Osteoblast (primary cell): Measurements from ENCODE around the gene SMARCD2. TPM values are rescaled to one million over a fixed set of nuclear protein-coding genes. Genes with fewer than 3 reads are reported as not detected.
"Not testable (repeated sequence)": the region's sequence is repeated elsewhere in the genome, so short reads cannot be mapped to it uniquely, and the experiment has no call there.

Experiments
- DNase-seq: peaks from one replicate; pipeline ENCODE4 v3.0.0; 2011; ENCODE audit warnings: low spot score, mixed read lengths; ENCODE audit not compliant: insufficient read length; ENCODE audit errors: missing footprints
- H2AFZ ChIP-seq: 2 replicates; pipeline ENCODE4 v1.6.0; 2011; ENCODE audit warnings: mild to moderate bottlenecking, low read length
- H3K27ac ChIP-seq: 2 replicates; pipeline ENCODE4 v1.5.1; 2011; ENCODE audit warnings: mild to moderate bottlenecking, low read depth, low read length, moderate library complexity
- H3K27me3 ChIP-seq: 2 replicates; pipeline ENCODE4 v1.6.0; 2012; ENCODE audit warnings: mild to moderate bottlenecking, control low read depth, inconsistent platforms, low read length, moderate library complexity; ENCODE audit not compliant: insufficient read depth
- H3K36me3 ChIP-seq: 2 replicates; pipeline ENCODE4 v1.5.1; 2011; ENCODE audit warnings: mild to moderate bottlenecking, low read length, control low read depth, moderate library complexity; ENCODE audit not compliant: insufficient read depth
- H3K4me1 ChIP-seq: 2 replicates; pipeline ENCODE4 v1.5.1; 2011; ENCODE audit warnings: mild to moderate bottlenecking, low read length, control low read depth, moderate library complexity; ENCODE audit not compliant: insufficient read depth
- H3K4me2 ChIP-seq: 2 replicates; pipeline ENCODE4 v1.6.0; 2011; ENCODE audit warnings: mild to moderate bottlenecking, low read length; ENCODE audit not compliant: insufficient read depth
- H3K4me3 ChIP-seq: fragments of 200-600 bp; sonication (generic); 3 replicates; pipeline ENCODE4 v1.5.1; 2012; ENCODE audit warnings: mild to moderate bottlenecking, low read length, inconsistent platforms; ENCODE audit not compliant: insufficient read depth
- H3K79me2 ChIP-seq: 2 replicates; pipeline ENCODE4 v1.6.0; 2012; ENCODE audit warnings: mild to moderate bottlenecking, low read length, control low read depth, inconsistent platforms; ENCODE audit not compliant: insufficient read depth
- H3K9me3 ChIP-seq: 2 replicates; pipeline ENCODE4 v1.5.1; 2011; ENCODE audit warnings: low read depth, low read length, control low read depth
- H4K20me1 ChIP-seq: 2 replicates; pipeline ENCODE4 v1.6.0; 2012; ENCODE audit warnings: mild to moderate bottlenecking, low read length, control low read depth; ENCODE audit not compliant: insufficient read depth
- total RNA-seq: library from RNA; depleted of rRNA; stranded (reverse); fragments of >200 nt; gene quantifications from 2 replicates; pipeline ENCODE4 v1.2.3, GENCODE V29; 2012
- TF ChIP-seq, protein P1 (sequence below): IDR thresholded peaks from 2 replicates; pipeline ENCODE4 v1.5.1; 2011; ENCODE audit warnings: mild to moderate bottlenecking, low read depth, low read length, moderate library complexity; ENCODE audit errors: extremely low read depth

Gene SMARCD2
- total RNA-seq, 1 donor = 53.9 TPM

DNA sequence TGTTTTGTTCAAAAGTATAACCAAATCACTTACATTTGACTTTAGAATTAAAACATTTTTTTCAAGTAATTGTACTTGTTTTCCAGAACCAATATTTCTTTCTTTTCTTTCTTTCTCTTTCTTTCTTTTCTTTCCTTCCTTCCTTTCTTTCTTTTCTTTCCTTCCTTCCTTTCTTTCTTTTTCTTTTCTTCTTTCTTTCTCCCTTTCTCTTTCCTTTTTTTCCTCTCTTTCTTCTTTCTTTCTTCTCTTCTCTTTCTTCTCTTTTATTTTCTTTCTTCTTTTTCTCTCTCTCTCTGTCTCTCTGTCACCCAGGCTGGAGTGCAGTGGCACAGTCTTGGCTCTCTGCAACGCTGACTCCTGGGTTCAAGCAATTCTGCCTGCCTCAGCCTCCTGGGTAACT, 41.7 kb downstream of the SMARCD2 start:
- Histone ChIP-seq H3K36me3 (peaks cover 88% of the 10 kb centered on the region), H3K27me3 (no peaks in the 10 kb centered on the region), H3K4me3 (no peak overlapping the region), H3K27ac (no peak overlapping the region), H3K9me3 (no peaks in the 10 kb centered on the region), H2AFZ (no peak overlapping the region), H3K4me1 (no peaks in the 10 kb centered on the region), H4K20me1 (no peaks in the 10 kb centered on the region), H3K79me2 (peaks cover 27% of the 10 kb centered on the region), H3K4me2 (no peak overlapping the region)
- no peak for DNase-seq
- TF ChIP-seq, protein P1, sequence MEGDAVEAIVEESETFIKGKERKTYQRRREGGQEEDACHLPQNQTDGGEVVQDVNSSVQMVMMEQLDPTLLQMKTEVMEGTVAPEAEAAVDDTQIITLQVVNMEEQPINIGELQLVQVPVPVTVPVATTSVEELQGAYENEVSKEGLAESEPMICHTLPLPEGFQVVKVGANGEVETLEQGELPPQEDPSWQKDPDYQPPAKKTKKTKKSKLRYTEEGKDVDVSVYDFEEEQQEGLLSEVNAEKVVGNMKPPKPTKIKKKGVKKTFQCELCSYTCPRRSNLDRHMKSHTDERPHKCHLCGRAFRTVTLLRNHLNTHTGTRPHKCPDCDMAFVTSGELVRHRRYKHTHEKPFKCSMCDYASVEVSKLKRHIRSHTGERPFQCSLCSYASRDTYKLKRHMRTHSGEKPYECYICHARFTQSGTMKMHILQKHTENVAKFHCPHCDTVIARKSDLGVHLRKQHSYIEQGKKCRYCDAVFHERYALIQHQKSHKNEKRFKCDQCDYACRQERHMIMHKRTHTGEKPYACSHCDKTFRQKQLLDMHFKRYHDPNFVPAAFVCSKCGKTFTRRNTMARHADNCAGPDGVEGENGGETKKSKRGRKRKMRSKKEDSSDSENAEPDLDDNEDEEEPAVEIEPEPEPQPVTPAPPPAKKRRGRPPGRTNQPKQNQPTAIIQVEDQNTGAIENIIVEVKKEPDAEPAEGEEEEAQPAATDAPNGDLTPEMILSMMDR = no peak

DNA sequence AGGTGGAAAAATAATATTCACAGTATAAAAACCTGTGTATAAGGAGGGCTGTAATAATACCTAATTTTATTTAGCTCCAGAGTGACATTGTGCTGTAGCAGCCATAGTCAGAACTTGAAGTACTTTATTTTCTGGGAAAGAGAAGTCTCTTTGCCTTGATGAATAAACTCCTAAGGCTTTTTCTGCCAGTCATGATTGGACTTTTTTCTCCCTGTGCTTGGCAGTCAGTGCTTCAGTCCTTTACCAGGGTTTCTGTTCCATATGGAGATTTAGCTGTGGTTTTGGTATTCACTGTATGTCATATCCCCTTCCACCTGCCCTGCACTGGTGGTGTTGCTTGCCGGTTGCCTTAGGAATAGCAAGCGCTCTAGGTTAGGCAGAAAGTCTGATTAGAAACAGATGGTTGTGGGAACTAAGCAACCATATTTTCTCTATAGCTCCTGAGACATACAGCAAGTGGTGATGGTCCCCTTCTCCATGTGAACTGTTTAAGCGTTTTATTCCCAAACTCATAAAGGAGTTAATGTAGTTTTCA, 43.8 kb downstream of the SMARCD2 start:
- H3K4me2 ChIP-seq = no peak overlapping the region
- peak overlapping the region; percentile 26 for H3K27ac ChIP-seq
- no peak for DNase-seq
- no peaks in the 10 kb centered on the region for H3K4me1 ChIP-seq
- H3K79me2 ChIP-seq = peaks cover 39% of the 10 kb centered on the region
- H3K4me3 ChIP-seq = no peak overlapping the region
- no peak overlapping the region for H2AFZ ChIP-seq
- H3K27me3 ChIP-seq = no peaks in the 10 kb centered on the region
- H3K9me3 ChIP-seq = no peaks in the 10 kb centered on the region
- peaks cover 90% of the 10 kb centered on the region for H3K36me3 ChIP-seq
- H4K20me1 ChIP-seq = peaks cover 3% of the 10 kb centered on the region
- TF ChIP-seq, protein P1 = no peak

DNA sequence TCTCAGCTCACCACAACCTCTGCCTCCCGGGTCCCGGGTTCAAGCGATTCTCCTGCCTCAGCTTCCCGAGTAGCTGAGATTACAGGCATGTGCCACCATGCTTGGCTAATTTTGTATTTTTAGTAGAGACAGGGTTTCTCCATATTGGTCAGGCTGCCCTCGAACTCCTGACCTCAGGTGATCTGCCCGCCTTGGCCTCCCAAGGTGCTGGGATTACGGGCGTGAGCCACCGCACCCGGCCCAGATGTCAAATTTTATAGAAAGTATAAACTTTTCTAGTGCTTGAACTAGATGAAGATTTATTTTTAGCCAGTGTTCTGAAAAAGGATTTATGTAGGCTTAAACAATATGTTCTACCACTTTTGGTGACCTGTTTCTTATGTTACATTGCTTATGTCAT, 46.1 kb downstream of the SMARCD2 start:
- not testable (repeated sequence) for H3K27me3 ChIP-seq, DNase-seq, H3K4me1 ChIP-seq, H3K9me3 ChIP-seq, H2AFZ ChIP-seq, H3K4me2 ChIP-seq, H3K27ac ChIP-seq, H3K4me3 ChIP-seq, H4K20me1 ChIP-seq
- H3K36me3 ChIP-seq = peaks cover 86% of the 10 kb centered on the region
- H3K79me2 ChIP-seq = peaks cover 55% of the 10 kb centered on the region

DNA sequence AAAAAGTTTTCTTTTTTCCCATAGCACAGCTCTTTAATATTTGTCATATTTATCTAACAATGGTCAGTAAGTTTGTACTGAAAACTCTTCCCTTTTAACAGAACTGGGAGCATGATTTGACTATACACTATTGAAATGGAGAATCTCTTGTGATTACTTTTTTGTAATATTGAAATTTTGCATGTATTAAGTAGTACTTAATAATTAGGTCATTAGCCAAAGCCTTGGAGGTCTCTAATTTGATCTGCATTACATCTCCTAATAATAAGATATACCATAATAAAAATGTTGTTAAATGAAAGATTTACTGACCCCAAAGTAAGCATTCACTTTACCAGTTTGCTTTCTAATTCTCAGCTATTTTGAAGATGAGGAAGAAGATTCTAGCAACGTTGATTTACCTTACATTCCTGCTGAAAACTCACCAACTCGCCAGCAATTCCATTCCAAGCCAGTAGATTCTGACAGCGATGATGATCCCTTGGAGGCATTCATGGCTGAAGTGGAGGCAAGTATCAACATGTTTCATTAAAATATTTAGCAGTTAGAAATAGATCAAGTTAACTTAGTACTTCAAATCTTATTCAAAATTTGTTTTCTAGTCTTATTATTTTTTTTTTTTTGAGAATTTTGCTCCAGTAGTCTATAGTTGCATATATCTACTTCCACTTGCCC, 50.3 kb downstream of the SMARCD2 start:
- Histone ChIP-seq H4K20me1 (peaks cover 12% of the 10 kb centered on the region), H2AFZ (no peak overlapping the region), H3K27ac (no peak overlapping the region), H3K4me1 (no peaks in the 10 kb centered on the region), H3K9me3 (no peaks in the 10 kb centered on the region), H3K4me2 (no peak overlapping the region), H3K79me2 (peaks cover 75% of the 10 kb centered on the region), H3K36me3 (peaks cover 84% of the 10 kb centered on the region), H3K27me3 (no peaks in the 10 kb centered on the region), H3K4me3 (no peak overlapping the region)
- TF ChIP-seq, protein P1 = no peak
- DNase-seq = no peak
